ENCODE measurements around the gene EPS8L3.
"Not testable (repeated sequence)": the region's sequence is repeated elsewhere in the genome, so short reads cannot be mapped to it uniquely, and the experiment has no call there.

The EPS8L3 gene

GRCh38 chr1:109733236-109733870 lies 30.4 kb downstream of the EPS8L3 start:
- no peak for DNase-seq (ENCODE audit: low read depth)

GRCh38 chr1:109732390-109732881 lies 31.3 kb downstream of the EPS8L3 start:
- DNase-seq (ENCODE audit: low read depth) = no peak

GRCh38 chr1:109730666-109731065 lies 33.1 kb downstream of the EPS8L3 start:
- no peak for DNase-seq (ENCODE audit: low read depth)

DNA sequence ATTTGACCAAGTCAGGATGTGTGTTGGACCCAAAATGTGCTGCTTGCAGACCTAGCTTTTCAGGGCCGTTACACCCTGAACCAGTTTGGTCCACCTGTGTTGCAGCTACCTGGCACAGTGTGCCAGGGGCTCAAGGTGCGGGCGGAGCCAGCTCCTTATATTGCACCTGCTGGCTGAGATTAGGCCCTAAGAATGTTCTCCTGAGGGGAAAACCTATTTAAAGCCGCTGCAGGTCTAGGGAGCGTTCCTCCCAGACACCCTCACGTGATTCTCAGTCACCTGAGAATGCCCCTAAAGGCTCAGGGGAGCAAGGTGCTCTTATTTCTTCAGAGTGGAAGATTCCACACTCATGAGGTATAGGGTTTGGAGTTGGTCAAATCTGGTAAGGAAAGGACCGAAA lies 34.9 kb downstream of the EPS8L3 start:
- no peak for DNase-seq (ENCODE audit: low read depth)

DNA sequence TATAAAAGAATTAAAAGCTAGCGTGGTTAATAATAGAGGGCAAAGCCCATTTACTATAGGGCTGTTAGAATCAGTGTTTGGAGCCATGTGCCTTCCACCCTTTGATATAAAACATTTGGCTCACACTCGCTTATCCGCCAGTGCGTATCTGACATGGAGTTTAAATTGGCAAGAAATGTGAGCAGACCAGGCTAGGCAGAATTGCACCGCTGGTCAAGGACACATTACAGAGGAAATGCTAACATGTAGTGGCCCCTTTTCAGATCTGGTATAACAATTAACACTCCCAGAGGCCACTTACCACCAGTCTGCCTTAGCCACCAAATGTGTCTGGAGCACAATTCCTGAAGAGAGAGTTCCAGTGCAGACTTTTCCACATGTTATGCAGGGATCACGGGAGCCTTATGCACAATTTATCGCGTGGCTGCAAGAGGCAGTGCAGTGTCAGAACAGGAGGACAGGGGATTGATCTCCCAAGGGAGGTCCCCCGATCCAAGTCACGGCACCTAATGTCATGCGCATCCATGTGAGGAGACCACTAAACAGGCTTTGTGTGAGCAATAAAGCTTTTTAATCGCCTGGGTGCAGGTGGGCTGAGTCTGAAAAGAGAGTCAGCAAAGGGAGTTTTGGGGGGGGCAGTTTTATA lies 36.9 kb downstream of the EPS8L3 start:
- DNase-seq (ENCODE audit: low read depth) = no peak

DNA sequence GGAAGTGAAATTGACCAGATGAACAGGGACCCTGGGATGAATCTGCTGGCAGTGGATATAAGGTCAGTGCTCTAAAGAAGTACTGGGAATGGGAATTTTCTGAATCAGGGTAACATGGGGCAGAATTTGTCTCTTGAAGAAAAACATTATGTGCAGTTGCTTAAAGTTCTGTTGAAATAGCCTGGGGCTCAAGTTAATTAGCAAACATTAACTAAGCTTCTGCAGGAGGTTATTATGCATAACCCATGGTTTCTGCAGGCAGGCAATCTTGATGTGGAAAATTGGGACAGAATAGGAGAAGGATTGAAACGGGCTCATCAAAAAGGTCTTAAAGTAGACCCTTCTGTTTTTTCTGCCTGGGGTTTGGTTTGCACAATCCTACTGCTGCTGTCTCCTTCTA lies 37.7 kb downstream of the EPS8L3 start:
- no peak for DNase-seq (ENCODE audit: low read depth)

DNA sequence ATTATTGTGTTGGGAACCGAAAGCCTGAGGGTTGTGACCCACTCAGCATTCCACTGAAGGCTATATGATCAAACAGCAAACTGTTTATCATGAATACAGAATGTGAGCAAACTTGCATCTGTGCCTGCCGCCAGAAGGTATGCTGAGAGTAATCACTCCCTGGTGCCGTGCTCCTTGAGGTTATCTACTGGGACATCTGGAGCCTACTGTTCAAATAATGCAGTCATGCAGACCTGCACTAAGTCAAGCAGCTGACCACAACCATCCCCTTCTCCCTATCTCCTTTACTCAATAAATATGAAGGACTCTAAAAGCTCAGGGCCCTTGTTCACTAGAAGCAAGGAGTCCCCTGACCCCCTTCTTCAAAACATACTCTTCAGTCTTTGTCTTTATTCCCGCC lies 38.2 kb downstream of the EPS8L3 start:
- no peak for DNase-seq (ENCODE audit: low read depth)

GRCh38 chr1:109724933-109725332 lies 38.8 kb downstream of the EPS8L3 start:
- DNase-seq (ENCODE audit: low read depth) = no peak

GRCh38 chr1:109722908-109723691 lies 40.6 kb downstream of the EPS8L3 start:
- no peak for DNase-seq (ENCODE audit: low read depth)

DNA sequence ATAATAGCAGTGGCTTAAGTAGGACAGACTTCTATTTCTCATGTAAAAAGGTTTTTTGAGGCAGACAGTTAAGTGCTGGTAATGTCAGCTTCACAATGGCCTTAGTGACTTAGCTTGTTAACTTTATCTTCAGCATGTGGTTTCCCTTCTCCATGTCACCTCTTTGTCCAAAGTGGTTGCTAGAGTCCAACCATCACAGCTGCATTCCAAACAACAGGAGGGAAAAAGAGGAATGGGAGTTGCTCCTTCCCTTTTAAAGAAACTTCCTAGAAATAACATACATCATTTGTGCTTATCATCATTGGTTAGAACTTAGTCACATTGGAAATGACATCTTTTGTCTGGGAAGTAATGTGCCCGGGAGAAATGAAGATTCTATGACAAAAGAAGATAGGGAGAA lies 41.8 kb downstream of the EPS8L3 start:
- no peak for DNase-seq (ENCODE audit: low read depth)

DNA sequence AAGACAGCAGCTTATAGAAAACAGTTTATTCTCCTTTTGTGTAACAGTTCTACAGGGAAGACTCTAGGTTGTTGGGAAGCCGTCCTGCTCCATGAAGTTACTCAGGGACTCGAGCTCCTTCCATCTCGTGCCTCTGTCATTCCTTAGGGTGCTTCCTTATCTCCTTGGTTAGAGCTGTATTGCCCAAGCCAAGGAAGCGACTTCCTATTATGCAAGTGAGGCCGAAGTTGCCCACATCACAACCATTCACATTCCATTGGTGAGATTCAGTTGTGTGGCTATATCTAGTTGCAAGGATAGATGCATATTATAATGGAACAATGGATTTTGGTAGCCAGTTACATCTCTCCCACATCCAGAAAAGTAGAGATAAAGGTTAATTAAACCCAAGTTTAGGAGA lies 42.7 kb downstream of the EPS8L3 start:
- DNase-seq (ENCODE audit: low read depth) = no peak

- no peak for DNase-seq (ENCODE audit: low read depth)
Observed at GRCh38 chr1:109719337-109719837, 44.3 kb downstream of the EPS8L3 start.

GRCh38 chr1:109718495-109718894 lies 45.2 kb downstream of the EPS8L3 start:
- no peak for DNase-seq (ENCODE audit: low read depth)

DNA sequence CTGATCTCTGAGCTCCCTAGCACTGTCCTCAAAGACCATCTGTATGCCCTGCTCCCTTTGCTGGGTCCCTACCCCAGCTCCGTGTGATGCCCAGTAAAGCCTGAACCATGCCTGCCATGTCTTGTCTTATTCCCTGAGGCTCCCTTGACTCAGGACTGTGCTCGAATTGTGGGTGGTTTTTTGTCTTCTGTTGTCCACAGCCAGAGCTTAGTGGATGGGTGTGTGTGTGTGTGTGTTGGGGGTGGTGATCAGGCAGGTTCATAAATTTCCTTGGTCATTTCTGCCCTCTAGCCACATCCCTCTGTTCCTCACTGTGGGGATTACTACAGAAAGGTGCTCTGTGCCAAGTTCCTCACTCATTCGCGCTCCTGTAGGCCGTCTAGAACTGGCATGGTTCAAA lies 46.0 kb downstream of the EPS8L3 start:
- no peak for DNase-seq (ENCODE audit: low read depth)

- DNase-seq (ENCODE audit: low read depth) = no peak
Observed at GRCh38 chr1:109716570-109717090, 47.1 kb downstream of the EPS8L3 start.

- no peak for DNase-seq (ENCODE audit: low read depth)
Observed at GRCh38 chr1:109716121-109716520, 47.6 kb downstream of the EPS8L3 start.

DNA sequence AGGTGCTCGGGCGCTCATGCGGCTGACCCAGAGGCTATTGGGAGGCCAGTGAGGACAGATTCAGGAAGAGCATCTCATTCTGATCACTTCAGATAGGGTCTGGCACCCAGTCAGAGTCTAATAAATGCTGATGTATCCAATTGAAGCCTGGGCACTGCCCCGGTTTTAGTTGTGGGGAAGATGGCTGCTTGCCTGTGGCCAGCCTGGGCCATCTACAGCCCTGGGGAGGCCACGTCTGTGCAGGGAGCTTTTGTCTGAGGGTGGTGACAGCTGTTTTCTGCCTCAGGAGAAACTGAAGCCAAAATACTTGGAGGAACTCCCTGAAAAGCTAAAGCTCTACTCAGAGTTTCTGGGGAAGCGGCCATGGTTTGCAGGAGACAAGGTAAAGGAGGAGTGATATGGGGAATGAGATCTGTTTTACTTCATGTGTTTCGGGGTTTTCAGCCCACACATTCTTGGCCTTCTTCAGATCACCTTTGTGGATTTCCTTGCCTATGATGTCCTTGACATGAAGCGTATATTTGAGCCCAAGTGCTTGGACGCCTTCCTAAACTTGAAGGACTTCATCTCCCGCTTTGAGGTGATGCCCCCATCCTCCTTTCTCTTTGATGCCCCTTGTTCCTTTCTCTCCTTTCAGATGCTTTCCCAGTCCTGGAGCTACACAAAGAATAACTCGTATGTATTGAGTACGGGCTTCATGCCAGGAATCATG lies 48.9 kb downstream of the EPS8L3 start:
- no peak for DNase-seq (ENCODE audit: low read depth)

DNA sequence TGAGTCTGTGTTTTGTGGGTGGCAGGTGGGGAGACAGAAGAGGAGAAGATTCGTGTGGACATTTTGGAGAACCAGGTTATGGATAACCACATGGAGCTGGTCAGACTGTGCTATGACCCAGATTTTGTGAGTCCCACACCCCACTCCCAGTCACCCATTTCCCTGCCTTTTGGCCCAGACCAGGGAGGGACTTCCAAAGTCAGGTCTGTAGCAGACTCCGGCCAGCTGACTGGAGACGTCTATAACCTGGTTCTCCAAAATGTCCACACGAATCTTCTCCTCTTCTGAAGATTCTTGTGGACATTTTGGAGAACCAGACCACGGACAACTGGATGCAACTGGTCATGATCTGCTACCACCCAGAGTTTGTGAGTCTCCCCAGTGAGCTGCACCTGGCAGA lies 50.1 kb downstream of the EPS8L3 start:
- no peak for DNase-seq (ENCODE audit: low read depth)

- DNase-seq (ENCODE audit: low read depth) = no peak
Observed at GRCh38 chr1:109712321-109712864, 51.3 kb downstream of the EPS8L3 start.

- DNase-seq (ENCODE audit: low read depth) = not testable (repeated sequence)
Observed at GRCh38 chr1:109711593-109712320, 52.0 kb downstream of the EPS8L3 start, which contains the start of gene GSTM5. Gene GSTM5, plus strand, starts transcription at chr1:109712251. Its CDS starts 62 bp downstream, at chr1:109712313.

DNA sequence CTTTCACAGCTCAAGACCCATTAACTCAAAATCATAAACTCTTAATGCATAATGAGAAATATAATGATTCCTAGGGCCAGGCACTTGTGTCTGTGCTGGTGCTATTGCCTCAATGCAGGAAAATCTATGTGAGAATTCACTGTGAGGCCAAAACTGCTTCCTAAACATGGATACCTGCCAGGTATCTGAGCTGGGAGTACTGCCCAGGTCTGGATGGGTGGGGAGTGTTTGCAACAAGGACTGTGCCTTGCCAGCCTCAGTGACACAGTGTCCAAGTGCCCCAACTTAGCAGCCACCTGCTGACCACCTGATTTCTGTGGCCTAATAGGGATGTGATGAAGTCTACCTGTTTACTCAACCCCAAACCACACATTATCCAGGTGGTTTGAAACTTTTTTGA lies 53.9 kb downstream of the EPS8L3 start:
- DNase-seq (ENCODE audit: low read depth) = not testable (repeated sequence)

Measured in activated T-helper 9 cell treated with anti-CD3 and anti-CD28 coated beads, Interleukin-2, amount 50 U/mL, for 16 hours (primary cell).